Stimulated activated naive CD8-positive, alpha-beta T cell treated with anti-CD3 and anti-CD28 coated beads, Interleukin-15, amount 100 ng/mL, for 72 hours (primary cell): ENCODE results near the gene DIP2B.
"Not testable (repeated sequence)": the region's sequence is repeated elsewhere in the genome, so short reads cannot be mapped to it uniquely, and the experiment has no call there.

Experiments used
- ATAC-seq: fragments of 150-1000 bp; cut with Tn5 transposase; 2 replicates; pipeline ENCODE4 v1.10.0; 2021; ENCODE audit warnings: mild to moderate bottlenecking, moderate library complexity
- DNase-seq, 2 donors: peaks; one replicate each; pipeline ENCODE4 v3.0.0; 2021 to 2022
- H3K27ac Mint-ChIP-seq, 2 donors: one replicate each; pipeline ENCODE4 v1.8.0; 2022; ENCODE audit warnings: mild to moderate bottlenecking in 2 of 2, mixed read lengths in 2 of 2, moderate library complexity in 2 of 2
- H3K27me3 Mint-ChIP-seq: one replicate; pipeline ENCODE4 v1.8.0; 2022; ENCODE audit warnings: mixed read lengths
- H3K4me1 Mint-ChIP-seq: one replicate; pipeline ENCODE4 v1.8.0; 2022; ENCODE audit warnings: mild to moderate bottlenecking, mixed read lengths
- H3K4me3 Mint-ChIP-seq, 2 donors: one replicate each; pipeline ENCODE4 v1.8.0; 2022; ENCODE audit warnings: mild to moderate bottlenecking in 2 of 2, mixed read lengths in 2 of 2, moderate library complexity in 1 of 2
- H3K9me3 Mint-ChIP-seq, 2 donors: one replicate each; pipeline ENCODE4 v1.8.0; 2022; ENCODE audit warnings: mixed read lengths in 2 of 2

Gene DIP2B

GRCh38 chr12:50508970-50509663 lies 4.3 kb downstream of the DIP2B start:
- peak overlapping the region in 1 of 2 donors; percentile 86 for H3K27ac Mint-ChIP-seq
- peaks cover 67% of the 10 kb centered on the region for H3K4me1 Mint-ChIP-seq
- ATAC-seq = no peak

GRCh38 chr12:50514526-50515276 lies 9.9 kb downstream of the DIP2B start:
- no peak for ATAC-seq
- H3K4me3 Mint-ChIP-seq = peak overlapping the region in 1 of 2 donors; percentile 18
- H3K4me1 Mint-ChIP-seq = peaks cover 62% of the 10 kb centered on the region

More at GRCh38 chr12:50508970-50509663, 4.3 kb downstream of the DIP2B start:
- Mint-ChIP-seq H3K27me3 (no peaks in the 10 kb centered on the region), H3K4me3 (peak overlapping the region; percentile 83 to 99), H3K9me3 (no peaks in the 10 kb centered on the region)
- DNase-seq = no peak

GRCh38 chr12:50515587-50515986 lies 10.8 kb downstream of the DIP2B start:
- Mint-ChIP-seq H3K9me3 (no peaks in the 10 kb centered on the region), H3K4me1 (peaks cover 62% of the 10 kb centered on the region)

More at GRCh38 chr12:50514526-50515276, 9.9 kb downstream of the DIP2B start:
- peak overlapping the region; percentile 13 to 58 for H3K27ac Mint-ChIP-seq
- no peaks in the 10 kb centered on the region for H3K27me3 Mint-ChIP-seq
- no peaks in the 10 kb centered on the region for H3K9me3 Mint-ChIP-seq
- no peak for DNase-seq

GRCh38 chr12:50517421-50518048 lies 12.8 kb downstream of the DIP2B start:
- ATAC-seq (peak; percentile 96), DNase-seq (no peak)
- Mint-ChIP-seq H3K27me3 (no peaks in the 10 kb centered on the region), H3K4me1 (peaks cover 69% of the 10 kb centered on the region), H3K27ac (no peak overlapping the region), H3K9me3 (no peaks in the 10 kb centered on the region), H3K4me3 (no peak overlapping the region)

More at GRCh38 chr12:50515587-50515986, 10.8 kb downstream of the DIP2B start:
- no peak for DNase-seq
- no peak for ATAC-seq
- H3K27ac Mint-ChIP-seq = peak overlapping the region; percentile 14 to 28
- no peaks in the 10 kb centered on the region for H3K27me3 Mint-ChIP-seq
- peak overlapping the region; percentile 1 to 35 for H3K4me3 Mint-ChIP-seq

GRCh38 chr12:50518090-50518489 lies 13.3 kb downstream of the DIP2B start:
- Mint-ChIP-seq H3K9me3 (no peaks in the 10 kb centered on the region), H3K27me3 (no peaks in the 10 kb centered on the region), H3K4me3 (no peak overlapping the region), H3K27ac (no peak overlapping the region), H3K4me1 (peaks cover 69% of the 10 kb centered on the region)
- ATAC-seq (peak; percentile 19), DNase-seq (no peak)

- H3K27ac Mint-ChIP-seq = peak overlapping the region in 1 of 2 donors; percentile 54
- no peak for DNase-seq
- ATAC-seq = no peak
- H3K4me3 Mint-ChIP-seq = peak overlapping the region in 1 of 2 donors; percentile 78
- no peaks in the 10 kb centered on the region for H3K27me3 Mint-ChIP-seq
- no peaks in the 10 kb centered on the region for H3K9me3 Mint-ChIP-seq
- H3K4me1 Mint-ChIP-seq = peaks cover 66% of the 10 kb centered on the region
Measured at GRCh38 chr12:50519353-50519752, 14.6 kb downstream of the DIP2B start.

- Mint-ChIP-seq H3K27me3 (no peaks in the 10 kb centered on the region), H3K4me3 (peak overlapping the region; percentile 64 to 78), H3K9me3 (no peaks in the 10 kb centered on the region), H3K4me1 (peaks cover 60% of the 10 kb centered on the region), H3K27ac (peak overlapping the region; percentile 55 to 87)
- DNase-seq (no peak), ATAC-seq (no peak)
Measured at GRCh38 chr12:50520416-50521207, 15.8 kb downstream of the DIP2B start.

GRCh38 chr12:50521781-50522180 lies 17.0 kb downstream of the DIP2B start:
- ATAC-seq, DNase-seq, H3K9me3 Mint-ChIP-seq, H3K27ac Mint-ChIP-seq, H3K27me3 Mint-ChIP-seq, H3K4me3 Mint-ChIP-seq: not testable (repeated sequence)
- peaks cover 61% of the 10 kb centered on the region for H3K4me1 Mint-ChIP-seq

- Mint-ChIP-seq H3K27me3 (no peaks in the 10 kb centered on the region), H3K4me1 (peaks cover 60% of the 10 kb centered on the region), H3K4me3 (no peak overlapping the region), H3K9me3 (no peaks in the 10 kb centered on the region), H3K27ac (no peak overlapping the region)
- DNase-seq (no peak), ATAC-seq (no peak)
Measured at GRCh38 chr12:50523772-50524171, 19.0 kb downstream of the DIP2B start.

- Mint-ChIP-seq H3K9me3 (no peaks in the 10 kb centered on the region), H3K4me1 (peaks cover 59% of the 10 kb centered on the region), H3K4me3 (no peak overlapping the region), H3K27ac (peak overlapping the region in 1 of 2 donors; percentile 27), H3K27me3 (no peaks in the 10 kb centered on the region)
- ATAC-seq (no peak), DNase-seq (no peak)
Measured at GRCh38 chr12:50524621-50525020, 19.8 kb downstream of the DIP2B start.

GRCh38 chr12:50525422-50525821 lies 20.6 kb downstream of the DIP2B start:
- no peak overlapping the region for H3K27ac Mint-ChIP-seq
- DNase-seq (no peak), ATAC-seq (no peak)
- peaks cover 51% of the 10 kb centered on the region for H3K4me1 Mint-ChIP-seq
- H3K4me3 Mint-ChIP-seq = no peak overlapping the region
- no peaks in the 10 kb centered on the region for H3K9me3 Mint-ChIP-seq
- H3K27me3 Mint-ChIP-seq = no peaks in the 10 kb centered on the region

GRCh38 chr12:50527359-50527726 lies 22.6 kb downstream of the DIP2B start:
- Mint-ChIP-seq H3K9me3 (no peaks in the 10 kb centered on the region), H3K4me1 (peaks cover 41% of the 10 kb centered on the region), H3K27me3 (no peaks in the 10 kb centered on the region), H3K4me3 (no peak overlapping the region), H3K27ac (no peak overlapping the region)
- DNase-seq (no peak), ATAC-seq (no peak)

- no peaks in the 10 kb centered on the region for H3K27me3 Mint-ChIP-seq
- DNase-seq (no peak), ATAC-seq (no peak)
- H3K9me3 Mint-ChIP-seq = no peaks in the 10 kb centered on the region
- peaks cover 35% of the 10 kb centered on the region for H3K4me1 Mint-ChIP-seq
- H3K27ac Mint-ChIP-seq = peak overlapping the region in 1 of 2 donors; percentile 1
- peak overlapping the region in 1 of 2 donors; percentile 13 for H3K4me3 Mint-ChIP-seq
Measured at GRCh38 chr12:50528800-50529199, 24.0 kb downstream of the DIP2B start.

GRCh38 chr12:50529345-50529744 lies 24.6 kb downstream of the DIP2B start:
- Mint-ChIP-seq H3K9me3 (no peaks in the 10 kb centered on the region), H3K4me1 (peaks cover 29% of the 10 kb centered on the region), H3K27me3 (no peaks in the 10 kb centered on the region), H3K27ac (no peak overlapping the region), H3K4me3 (no peak overlapping the region)
- ATAC-seq = no peak
- no peak for DNase-seq

GRCh38 chr12:50530532-50530931 lies 25.7 kb downstream of the DIP2B start:
- DNase-seq (no peak), ATAC-seq (no peak)
- peaks cover 23% of the 10 kb centered on the region for H3K4me1 Mint-ChIP-seq
- no peaks in the 10 kb centered on the region for H3K27me3 Mint-ChIP-seq
- no peak overlapping the region for H3K27ac Mint-ChIP-seq
- H3K9me3 Mint-ChIP-seq = no peaks in the 10 kb centered on the region
- no peak overlapping the region for H3K4me3 Mint-ChIP-seq
